SU-DHL-6 (cell line): ENCODE results near the gene ZFAND3.

ENCODE experiments used
- H2AFZ ChIP-seq: fragments of 200-600 bp; sonication (generic); 2 replicates; pipeline ENCODE4 v1.6.1; 2014; ENCODE audit warnings: low read depth, mild to moderate bottlenecking, moderate library complexity, mixed read lengths, antibody characterized with exemption, low read length; ENCODE audit not compliant: severe bottlenecking
- H3F3A ChIP-seq: fragments of 200-600 bp; shearing (Covaris generic); 2 replicates; pipeline ENCODE4 v1.6.0; 2016; ENCODE audit warnings: antibody characterized with exemption, mild to moderate bottlenecking; ENCODE audit not compliant: insufficient read depth
- H3K27ac ChIP-seq: fragments of 200-600 bp; sonication (generic); 2 replicates; pipeline ENCODE4 v1.5.1; 2016; ENCODE audit warnings: low read depth, mild to moderate bottlenecking, low read length, moderate library complexity, mixed read lengths
- H3K27me3 ChIP-seq: fragments of 200-600 bp; sonication (generic), shearing (Covaris generic); 2 replicates; pipeline ENCODE4 v1.6.0; 2014; ENCODE audit warnings: mild to moderate bottlenecking, low read length
- H3K36me3 ChIP-seq: fragments of 200-600 bp; sonication (generic); 2 replicates; pipeline ENCODE4 v1.6.1; 2014; ENCODE audit warnings: mild to moderate bottlenecking, low read length, mixed read lengths
- H3K4me2 ChIP-seq: fragments of 300-600, 200-600 bp; shearing (Covaris generic), sonication (generic); 2 replicates; pipeline ENCODE4 v1.6.0; 2014; ENCODE audit warnings: low read length, low read depth, mild to moderate bottlenecking; ENCODE audit not compliant: poor library complexity, severe bottlenecking
- H3K4me3 ChIP-seq: fragments of 200-600 bp; sonication (generic); 2 replicates; pipeline ENCODE4 v1.5.1; 2014; ENCODE audit warnings: antibody characterized with exemption, low read length, mild to moderate bottlenecking, mixed read lengths; ENCODE audit not compliant: insufficient read depth, poor library complexity, severe bottlenecking
- H3K79me2 ChIP-seq: fragments of 200-600 bp; sonication (generic); 2 replicates; pipeline ENCODE4 v1.6.1; 2014; ENCODE audit warnings: mild to moderate bottlenecking, low read length, moderate library complexity; ENCODE audit not compliant: insufficient read depth
- H3K9ac ChIP-seq: fragments of 200-600 bp; sonication (generic); 2 replicates; pipeline ENCODE4 v1.7.0; 2014; ENCODE audit warnings: mild to moderate bottlenecking, low read length
- H3K9me2 ChIP-seq: fragments of 200-600 bp; sonication (generic); replicated peaks from 2 replicates; pipeline ENCODE4 v1.6.1; 2014; ENCODE audit warnings: low read length; ENCODE audit not compliant: insufficient read depth
- H3K9me3 ChIP-seq: fragments of 200-600 bp; sonication (generic); 2 replicates; pipeline ENCODE4 v1.6.1; 2014; ENCODE audit warnings: low read length, mixed read lengths; ENCODE audit not compliant: insufficient read depth
- H4K20me1 ChIP-seq: fragments of 200-600 bp; sonication (generic); 2 replicates; pipeline ENCODE4 v1.6.1; 2014; ENCODE audit warnings: low read depth, mild to moderate bottlenecking, antibody characterized with exemption, low read length, moderate library complexity, mixed read lengths
- CTCF ChIP-seq: fragments of 200-600 bp; sonication (generic); IDR thresholded peaks from one replicate; pipeline ENCODE4 v1.5.1; 2017; ENCODE audit warnings: antibody characterized with exemption, mild to moderate bottlenecking, low read length, moderate library complexity; ENCODE audit not compliant: insufficient read depth, poor library complexity, severe bottlenecking
- EZH2phosphoT487 ChIP-seq: fragments of 200-600 bp; sonication (generic), shearing (Covaris generic); conservative IDR thresholded peaks from 2 replicates; pipeline ENCODE4 v1.6.1; 2018; ENCODE audit warnings: mild to moderate bottlenecking, antibody characterized with exemption, low read length, moderate library complexity, mixed read lengths

ZFAND3 gene

GRCh38 chr6:37926661-37927060, 107.1 kb downstream of the ZFAND3 start:
- Histone ChIP-seq H3K9me2 (no peaks in the 10 kb centered on the region), H3K79me2 (peaks cover 48% of the 10 kb centered on the region; the same call in 1 of the 2 replicates), H3K9ac (no peak overlapping the region), H3K4me3 (no peak overlapping the region), H3K27ac (no peak overlapping the region), H2AFZ (no peak overlapping the region), H3K9me3 (no peaks in the 10 kb centered on the region), H4K20me1 (peaks cover 39% of the 10 kb centered on the region), H3K4me2 (no peak overlapping the region), H3K36me3 (no peaks in the 10 kb centered on the region), H3K27me3 (no peaks in the 10 kb centered on the region), H3F3A (no peaks in the 10 kb centered on the region)
- TF ChIP-seq CTCF: no peak
- no peak for TF ChIP-seq EZH2phosphoT487

GRCh38 chr6:37928217-37928616, 108.7 kb downstream of the ZFAND3 start:
- Histone ChIP-seq H3F3A (peaks cover 4% of the 10 kb centered on the region; the same call in 1 of the 2 replicates), H3K9me2 (no peaks in the 10 kb centered on the region), H3K36me3 (no peaks in the 10 kb centered on the region), H3K27ac (no peak overlapping the region), H3K79me2 (peaks cover 40% of the 10 kb centered on the region; the same call in 1 of the 2 replicates), H4K20me1 (peaks cover 27% of the 10 kb centered on the region), H3K9ac (no peak overlapping the region), H2AFZ (no peak overlapping the region), H3K27me3 (no peaks in the 10 kb centered on the region), H3K4me2 (no peak overlapping the region), H3K9me3 (no peaks in the 10 kb centered on the region), H3K4me3 (no peak overlapping the region)
- TF ChIP-seq CTCF (no peak), EZH2phosphoT487 (no peak)

GRCh38 chr6:37930288-37930971, 110.9 kb downstream of the ZFAND3 start:
- Histone ChIP-seq H3K36me3 (no peaks in the 10 kb centered on the region), H3F3A (peaks cover 4% of the 10 kb centered on the region; the same call in 1 of the 2 replicates), H3K4me3 (no peak overlapping the region), H3K9me2 (no peaks in the 10 kb centered on the region), H2AFZ (no peak overlapping the region), H3K9ac (no peak overlapping the region), H3K9me3 (no peaks in the 10 kb centered on the region), H4K20me1 (peaks cover 20% of the 10 kb centered on the region), H3K79me2 (peaks cover 30% of the 10 kb centered on the region; the same call in 1 of the 2 replicates), H3K4me2 (no peak overlapping the region), H3K27me3 (no peaks in the 10 kb centered on the region), H3K27ac (no peak overlapping the region)
- TF ChIP-seq EZH2phosphoT487 (no peak), CTCF (no peak)
